Measurements from ENCODE around the gene SLC25A30. TPM values are rescaled to one million over a fixed set of nuclear protein-coding genes. Genes with fewer than 3 reads are reported as not detected.
"Not testable (repeated sequence)": the region's sequence is repeated elsewhere in the genome, so short reads cannot be mapped to it uniquely, and the experiment has no call there.

The SLC25A30 gene
- polyA plus RNA-seq, 12 donors: 12.6 to 24.2 (median 18.3) TPM; not detected in 1

- no peak for DNase-seq
Observed at GRCh38 chr13:45396533-45397095, 21.6 kb downstream of the SLC25A30 start.

GRCh38 chr13:45393941-45394570 lies 24.1 kb downstream of the SLC25A30 start:
- DNase-seq: no peak

DNA sequence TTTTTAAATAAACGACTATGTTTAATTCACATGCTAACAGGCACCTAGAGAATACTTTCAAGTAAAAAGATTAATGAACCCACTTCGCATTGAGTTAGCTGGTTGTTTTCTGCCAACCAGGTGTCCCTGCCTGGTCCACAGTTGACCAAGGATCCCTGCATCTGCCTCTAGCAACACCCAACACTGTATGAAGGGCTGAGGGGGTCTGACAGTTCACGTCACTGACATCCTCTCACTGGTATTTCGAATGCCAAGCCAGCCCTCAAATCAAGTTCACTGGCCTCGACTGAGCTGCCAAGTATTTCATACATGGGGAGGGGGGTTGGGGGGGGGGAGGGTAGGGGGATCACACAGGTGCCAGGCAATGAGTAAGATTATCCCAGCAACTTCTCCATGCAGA lies 25.4 kb downstream of the SLC25A30 start:
- DNase-seq: no peak

DNA sequence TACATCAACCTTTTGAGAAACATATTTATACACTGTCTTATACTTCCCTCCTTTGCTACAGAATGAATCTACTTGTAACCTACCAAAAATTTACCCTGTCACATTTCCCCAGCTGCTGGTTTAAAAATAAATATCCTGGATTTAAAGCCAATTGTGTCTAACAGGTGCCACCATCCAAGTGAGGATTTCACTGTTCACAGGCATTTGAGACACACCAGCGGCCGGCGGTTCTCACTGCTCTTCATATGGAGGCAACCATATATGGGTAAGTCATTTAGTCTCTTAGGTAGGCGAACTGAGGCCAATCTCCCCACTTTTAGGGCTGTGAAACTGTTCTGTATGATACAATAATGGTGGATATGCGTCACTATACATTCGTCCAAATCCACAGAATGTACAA lies 26.2 kb downstream of the SLC25A30 start:
- DNase-seq: no peak

DNA sequence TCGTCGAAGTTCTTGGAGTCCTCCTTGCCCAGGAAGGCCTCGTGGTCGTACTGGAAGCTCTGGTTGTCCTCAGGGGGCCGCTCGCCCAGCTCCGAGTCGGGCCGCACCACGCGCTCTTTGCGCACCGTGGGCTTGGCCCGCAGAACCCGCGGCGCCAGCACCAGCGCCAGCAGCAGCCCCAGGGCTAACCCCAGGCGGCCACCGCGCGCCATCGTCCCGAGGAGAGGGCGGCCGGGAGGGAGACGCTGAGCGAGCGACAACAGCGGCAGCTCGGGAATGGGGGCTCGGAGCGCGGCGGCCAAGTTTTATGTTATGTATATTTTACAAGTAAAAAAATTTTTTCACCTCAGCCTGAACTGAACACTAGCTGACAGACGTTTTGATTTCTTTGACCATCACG lies 27.0 kb downstream of the SLC25A30 start:
- not testable (repeated sequence) for DNase-seq

- DNase-seq: not testable (repeated sequence)
Observed at GRCh38 chr13:45390348-45390747, 27.8 kb downstream of the SLC25A30 start.

- DNase-seq: no peak
Observed at GRCh38 chr13:45388664-45389063, 29.5 kb downstream of the SLC25A30 start.

- DNase-seq: not testable (repeated sequence)
Observed at GRCh38 chr13:45386892-45387575, 31.1 kb downstream of the SLC25A30 start.

DNA sequence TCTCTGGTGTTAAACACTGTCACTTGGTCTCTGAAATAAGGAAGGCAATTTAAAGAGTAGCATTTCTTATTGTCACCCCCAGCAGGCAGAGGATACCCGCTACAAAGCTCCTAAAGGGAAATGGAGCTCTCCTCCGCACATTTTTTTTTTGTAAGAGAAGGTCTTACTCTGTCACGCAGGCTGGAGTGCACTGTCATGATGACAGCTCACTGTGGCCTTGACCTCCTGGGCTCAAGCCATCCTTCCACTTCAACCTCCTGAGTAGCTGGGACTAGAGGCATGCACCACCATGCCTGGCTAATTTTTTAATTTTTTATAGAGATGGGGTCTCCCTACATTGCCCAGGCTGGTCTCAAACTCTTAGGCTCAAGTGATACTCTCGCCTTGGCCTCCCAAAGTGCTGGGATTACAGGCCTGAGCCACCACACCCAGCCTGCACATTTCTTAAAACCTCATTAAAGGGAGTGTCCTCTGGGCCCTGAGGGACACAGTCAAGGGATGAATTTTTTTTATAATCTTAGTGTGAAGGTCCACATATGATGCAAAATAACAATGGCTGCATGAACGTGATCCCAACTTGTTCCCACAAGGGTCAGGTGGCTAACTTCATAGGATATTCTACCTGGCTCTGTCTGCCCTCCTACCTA lies 32.1 kb downstream of the SLC25A30 start:
- no peak for DNase-seq

- no peak for DNase-seq
Observed at GRCh38 chr13:45385320-45385719, 32.9 kb downstream of the SLC25A30 start.

GRCh38 chr13:45384474-45385174 lies 33.5 kb downstream of the SLC25A30 start:
- DNase-seq: no peak

DNA sequence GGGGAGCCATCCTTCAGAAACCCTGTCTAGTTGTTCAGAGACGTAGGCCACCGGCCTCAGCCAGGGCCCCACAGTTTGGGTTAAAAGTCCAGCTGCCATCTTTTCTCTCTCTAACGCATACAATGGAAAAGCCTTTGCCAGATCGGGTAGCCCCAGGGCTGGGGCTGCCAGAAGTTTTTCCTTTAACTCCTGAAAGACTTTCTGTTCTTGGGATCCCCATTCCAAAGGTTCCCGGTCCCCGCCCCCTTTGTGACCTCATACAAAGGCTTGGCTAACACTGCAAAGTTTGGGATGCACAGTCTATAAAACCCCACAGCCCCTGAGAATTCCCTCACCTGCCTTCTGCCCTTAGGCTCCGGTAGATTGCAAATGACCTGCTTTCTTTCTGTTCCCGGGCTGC lies 35.4 kb downstream of the SLC25A30 start:
- DNase-seq: not testable (repeated sequence)

- no peak for DNase-seq
Observed at GRCh38 chr13:45381196-45381595, 37.0 kb downstream of the SLC25A30 start.

- not testable (repeated sequence) for DNase-seq
Observed at GRCh38 chr13:45380708-45381107, 37.5 kb downstream of the SLC25A30 start.

- DNase-seq: not testable (repeated sequence)
Observed at GRCh38 chr13:45379516-45379915, 38.7 kb downstream of the SLC25A30 start.

- DNase-seq: not testable (repeated sequence)
Observed at GRCh38 chr13:45378786-45379185, 39.4 kb downstream of the SLC25A30 start.

- not testable (repeated sequence) for DNase-seq
Observed at GRCh38 chr13:45377314-45377713, 40.9 kb downstream of the SLC25A30 start.

DNA sequence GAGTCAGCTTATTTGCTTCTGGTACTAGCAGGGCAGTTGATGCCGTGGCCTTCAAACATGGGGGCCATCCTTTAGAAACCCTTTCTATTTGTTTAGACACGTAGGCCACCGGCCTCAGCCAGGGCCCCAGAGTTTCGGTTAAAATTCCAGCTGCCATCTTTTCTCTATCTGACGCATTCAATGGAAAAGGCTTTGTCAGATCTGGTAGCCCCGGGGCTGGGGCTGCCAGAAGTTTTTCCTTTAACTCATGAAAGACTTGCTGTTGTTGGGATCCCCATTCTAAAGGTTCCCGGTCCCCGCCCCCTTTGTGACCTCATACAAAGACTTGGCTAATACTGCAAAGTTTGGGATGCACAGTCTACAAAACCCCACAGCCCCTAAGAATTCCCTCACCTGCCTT lies 41.5 kb downstream of the SLC25A30 start:
- DNase-seq: not testable (repeated sequence)

DNA sequence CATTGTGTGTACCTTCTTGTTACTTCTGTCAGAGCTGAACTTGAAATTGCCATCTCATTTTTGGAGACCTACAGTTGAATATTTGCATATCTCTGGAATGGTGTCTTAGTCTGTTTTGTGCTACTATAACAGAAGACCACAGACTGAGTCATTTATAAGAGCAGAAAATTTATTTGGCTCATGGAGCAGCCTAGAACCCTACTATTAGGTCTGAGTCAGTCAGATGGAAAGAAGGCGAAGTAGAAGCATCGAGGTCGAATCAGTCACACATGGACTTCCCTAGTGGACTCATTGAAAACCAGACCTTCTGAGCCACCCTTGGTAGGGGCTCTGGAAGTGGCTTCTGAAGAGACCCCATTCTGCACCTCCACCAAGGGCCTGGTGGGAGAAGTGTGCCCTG lies 43.3 kb downstream of the SLC25A30 start:
- no peak for DNase-seq

DNA sequence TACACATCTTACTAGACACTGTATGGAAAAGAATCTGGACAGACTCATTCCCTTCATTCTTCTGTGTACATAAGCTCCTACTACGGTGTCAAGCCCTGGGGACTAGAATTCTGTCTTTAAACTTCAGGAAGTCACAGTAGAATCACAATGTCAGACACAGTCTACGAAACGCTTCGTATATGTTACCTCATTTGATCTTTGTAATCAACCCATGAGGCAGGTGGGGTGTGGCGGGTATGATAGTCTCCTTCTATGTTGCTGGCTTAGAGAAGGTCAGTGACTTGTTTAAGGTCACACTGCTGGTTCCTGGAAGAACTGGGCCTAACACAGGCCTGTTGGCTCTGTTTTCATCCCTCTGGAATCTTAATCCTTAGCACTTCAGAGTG lies 45.0 kb downstream of the SLC25A30 start:
- DNase-seq: no peak

DNA sequence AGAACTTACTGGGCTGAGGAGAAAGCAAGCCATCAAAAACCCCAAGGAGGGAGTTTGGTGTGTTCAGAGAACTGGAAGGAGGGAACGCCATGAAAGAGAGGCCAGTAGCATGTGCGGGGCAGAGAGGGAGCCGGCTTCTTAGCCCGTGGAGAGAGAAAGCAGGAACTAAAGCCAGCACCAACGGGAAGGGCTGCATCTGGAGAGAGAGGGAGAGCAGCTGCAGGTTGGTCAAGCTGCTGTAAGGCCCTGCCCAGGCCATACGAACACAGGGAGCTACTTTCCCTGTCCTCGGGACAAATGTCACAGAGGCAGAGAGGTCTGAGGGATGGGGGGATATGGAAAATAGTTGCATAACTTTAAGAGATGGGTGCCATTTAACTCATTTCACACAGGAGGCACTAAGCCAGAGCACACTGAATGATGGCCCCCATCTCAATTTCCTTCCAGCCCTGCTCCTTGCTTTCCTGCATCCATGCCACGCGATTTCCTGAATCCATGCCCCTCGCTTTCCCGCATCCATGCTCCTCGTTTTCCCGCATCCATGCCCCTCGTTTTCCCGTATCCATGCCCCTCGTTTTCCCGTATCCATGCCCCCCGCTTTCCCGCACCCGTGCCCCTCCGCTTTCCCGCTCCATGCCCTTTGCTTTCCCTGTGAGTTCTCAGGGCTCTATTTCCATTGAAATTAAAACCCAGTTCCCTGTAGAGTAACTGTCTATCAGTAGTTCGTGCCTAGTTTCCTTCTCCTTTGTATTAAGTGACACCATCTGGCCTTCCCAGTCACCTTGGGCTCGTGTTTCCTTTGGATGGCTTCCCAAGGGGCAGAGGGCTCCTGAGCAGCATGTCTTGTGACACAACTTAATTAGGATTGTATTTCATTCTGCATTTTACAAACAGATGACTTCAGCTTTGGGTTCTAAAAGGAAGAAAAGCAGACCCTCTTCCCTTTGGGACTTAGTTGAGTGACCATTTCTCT lies 45.7 kb downstream of the SLC25A30 start:
- no peak for DNase-seq

Data from muscle of arm (tissue), 12 donors.